ENCODE results near the gene DOCK1. TPM values are rescaled to one million over a fixed set of nuclear protein-coding genes. Genes with fewer than 3 reads are reported as not detected.

The DOCK1 gene
- total RNA-seq, 1 donor from 2014 or later: 25.8 TPM

- no peak for TF ChIP-seq CTCF (IDR thresholded peaks at IDR 0.05)
- Histone ChIP-seq H3K4me3 (no peak overlapping the region), H3K27me3 (no peaks in the 10 kb centered on the region), H3K9me3 (no peaks in the 10 kb centered on the region), H3K4me1 (no peaks in the 10 kb centered on the region), H3K36me3 (peaks cover 20 to 31% of the 10 kb centered on the region in 2 donors), H3K27ac (no peak overlapping the region)
- intact Hi-C loops (cut with DNase I): no loop called here
- no peak for DNase-seq (ENCODE audit: low spot score in 2 of 2)
Observed at GRCh38 chr10:127344346-127344745, 439.1 kb downstream of the DOCK1 start.

DNA sequence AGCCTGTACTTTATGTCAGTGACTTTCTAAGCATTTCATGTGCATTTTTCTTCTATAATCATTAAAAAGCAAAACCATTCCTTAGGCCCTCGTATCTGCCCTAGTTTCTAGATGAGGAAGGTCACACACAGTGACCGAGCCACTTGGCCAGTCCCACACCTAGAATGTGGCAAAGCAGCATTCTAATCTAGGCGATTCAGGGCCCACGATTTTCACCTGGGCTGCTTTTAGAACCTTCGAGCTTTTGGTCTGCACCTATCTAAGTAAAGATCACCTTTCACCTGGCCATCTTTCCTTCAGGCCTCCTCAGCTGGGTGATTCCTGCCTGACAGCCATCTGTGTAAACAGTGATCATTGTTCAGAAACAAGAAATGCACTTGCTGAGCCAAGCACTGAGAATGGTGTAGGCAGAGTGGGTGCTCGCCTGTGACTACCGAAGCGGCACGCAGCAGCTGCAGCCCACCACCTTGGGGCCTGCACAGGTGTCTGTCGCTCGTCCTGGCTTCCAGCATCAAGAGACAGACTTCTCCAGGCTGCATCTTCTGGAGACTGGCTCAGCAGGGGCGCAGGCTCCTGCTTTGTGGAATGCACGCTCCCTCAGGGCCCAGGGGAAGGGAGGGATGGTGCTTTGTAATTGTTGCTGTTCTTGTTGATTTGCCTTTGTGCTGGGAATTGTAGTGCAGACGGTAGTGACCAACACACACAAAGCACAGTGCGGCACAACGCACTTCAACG, 440.2 kb downstream of the DOCK1 start:
- Histone ChIP-seq H3K27ac (no peak overlapping the region), H3K4me1 (no peaks in the 10 kb centered on the region), H3K9me3 (no peaks in the 10 kb centered on the region), H3K36me3 (peaks cover 20 to 31% of the 10 kb centered on the region in 2 donors), H3K4me3 (no peak overlapping the region), H3K27me3 (no peaks in the 10 kb centered on the region)
- no peak for TF ChIP-seq CTCF (IDR thresholded peaks at IDR 0.05)
- DNase-seq (ENCODE audit: low spot score in 2 of 2): no peak
- intact Hi-C loops (cut with DNase I): no loop called here

DNA sequence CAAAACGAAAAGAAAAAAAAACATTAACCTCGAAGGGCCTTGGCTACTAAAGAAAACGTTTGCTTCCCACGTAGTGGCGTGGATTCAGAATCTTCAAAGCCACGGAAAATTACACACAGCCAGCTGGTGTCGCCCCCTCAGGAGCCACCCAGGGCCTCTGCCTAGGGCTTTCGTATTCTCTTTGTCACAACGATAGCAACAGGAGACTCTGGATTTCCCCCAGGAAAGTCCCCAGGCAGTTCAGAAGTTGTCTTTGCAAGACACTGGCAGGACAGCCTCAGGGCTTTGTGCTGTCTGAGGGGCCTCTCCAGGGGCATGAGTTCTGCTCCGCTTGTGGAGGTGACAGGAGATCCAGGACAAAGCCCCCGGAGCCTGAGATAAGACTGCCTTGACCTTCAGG, 441.4 kb downstream of the DOCK1 start:
- TF ChIP-seq CTCF (IDR thresholded peaks at IDR 0.05): no peak
- intact Hi-C loops (cut with DNase I): no loop called here
- H3K9me3 ChIP-seq: no peaks in the 10 kb centered on the region
- H3K4me3 ChIP-seq: no peak overlapping the region
- H3K27ac ChIP-seq: no peak overlapping the region
- no peaks in the 10 kb centered on the region for H3K4me1 ChIP-seq
- peaks cover 20 to 31% of the 10 kb centered on the region in 2 donors for H3K36me3 ChIP-seq
- no peaks in the 10 kb centered on the region for H3K27me3 ChIP-seq
- DNase-seq (ENCODE audit: low spot score in 2 of 2): no peak

- H3K4me3 ChIP-seq: no peak overlapping the region
- no peak for TF ChIP-seq CTCF (IDR thresholded peaks at IDR 0.05)
- intact Hi-C loops (cut with DNase I): no loop called here
Observed at GRCh38 chr10:127347202-127347959, 442.2 kb downstream of the DOCK1 start.

DNA sequence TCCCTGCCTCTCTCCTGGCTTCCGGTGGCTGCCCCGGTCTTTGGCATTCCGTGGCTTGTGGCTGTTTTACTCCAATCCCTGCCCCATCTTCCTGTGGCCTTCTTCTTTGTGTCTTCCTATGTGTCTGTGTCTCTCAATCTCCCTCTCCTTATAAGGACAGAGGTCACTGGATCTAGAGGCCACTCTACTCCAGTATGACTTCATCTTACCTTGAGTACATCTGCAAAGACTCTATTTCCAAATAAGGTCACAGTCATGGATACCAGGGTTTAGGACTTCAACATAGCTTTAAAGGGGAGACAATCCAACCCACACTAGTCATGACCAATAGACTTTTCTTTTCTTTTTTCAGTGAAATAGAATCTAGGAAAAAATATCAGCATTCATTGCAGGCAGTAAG, 444.5 kb downstream of the DOCK1 start:
- Histone ChIP-seq H3K27ac (no peak overlapping the region), H3K27me3 (no peaks in the 10 kb centered on the region), H3K4me3 (no peak overlapping the region), H3K4me1 (no peaks in the 10 kb centered on the region), H3K9me3 (no peaks in the 10 kb centered on the region), H3K36me3 (peaks cover 12 to 24% of the 10 kb centered on the region in 2 donors)
- no peak for TF ChIP-seq CTCF (IDR thresholded peaks at IDR 0.05)
- DNase-seq (ENCODE audit: low spot score in 2 of 2): no peak
- intact Hi-C loops (cut with DNase I): no loop called here

More at GRCh38 chr10:127347202-127347959, 442.2 kb downstream of the DOCK1 start:
- Histone ChIP-seq H3K36me3 (peaks cover 20 to 31% of the 10 kb centered on the region in 2 donors), H3K27ac (no peak overlapping the region), H3K27me3 (no peaks in the 10 kb centered on the region), H3K9me3 (no peaks in the 10 kb centered on the region), H3K4me1 (no peaks in the 10 kb centered on the region)
- DNase-seq (ENCODE audit: low spot score in 2 of 2): no peak
